HCT116 (cell line): ENCODE measurements around the gene ELL3.
A peak's percentile ranks its signal among the peaks of the same experiment; 100 is the strongest.

ENCODE experiments used
- CEBPB ChIP-seq: IDR thresholded peaks from 2 replicates; pipeline ENCODE4 v1.6.1; 2012; ENCODE audit warnings: low read depth
- ELF1 ChIP-seq: IDR thresholded peaks from 2 replicates; pipeline ENCODE4 v1.6.1; 2012; ENCODE audit warnings: low read depth, borderline replicate concordance
- EZH2 ChIP-seq: fragments of 200-600 bp; sonication (generic); IDR thresholded peaks from 2 replicates; pipeline ENCODE4 v1.6.1; 2017; ENCODE audit warnings: antibody characterized with exemption, mixed run types
- POLR2A ChIP-seq: IDR thresholded peaks from 2 replicates; pipeline ENCODE4 v1.7.0; 2011; ENCODE audit warnings: borderline replicate concordance; ENCODE audit not compliant: insufficient read depth, insufficient read length; ENCODE audit errors: extremely low read depth
- POLR2AphosphoS5 ChIP-seq: IDR thresholded peaks from 2 replicates; pipeline ENCODE4 v1.6.1; 2011; ENCODE audit warnings: mild to moderate bottlenecking, low read depth, low read length, moderate library complexity
- RAD21 ChIP-seq: IDR thresholded peaks from 2 replicates; pipeline ENCODE4 v1.6.1; 2012; ENCODE audit warnings: low read depth, mild to moderate bottlenecking
- SRF ChIP-seq: IDR thresholded peaks from 2 replicates; pipeline ENCODE4 v1.6.1; 2012; ENCODE audit warnings: low read depth
- TCF7L2 ChIP-seq: IDR thresholded peaks from 2 replicates; pipeline ENCODE4 v1.7.0; 2011; ENCODE audit warnings: borderline replicate concordance, inconsistent platforms; ENCODE audit not compliant: insufficient read depth, insufficient read length; ENCODE audit errors: extremely low read depth
- YY1 ChIP-seq: IDR thresholded peaks from 2 replicates; pipeline ENCODE4 v1.6.1; 2011; ENCODE audit warnings: low read length, low read depth, moderate library complexity, mild to moderate bottlenecking; ENCODE audit not compliant: insufficient replicate concordance; ENCODE audit errors: extremely low read depth
- ZFX ChIP-seq: fragments of 450-650 bp; IDR thresholded peaks from 2 replicates; pipeline ENCODE4 v1.6.1; 2017
- ZNF274 ChIP-seq: fragments of 200-500 bp; sonication (Bioruptor generic); IDR thresholded peaks from 2 replicates; pipeline ENCODE4 v1.6.1; 2014; ENCODE audit warnings: mild to moderate bottlenecking, low read depth, low read length, inconsistent platforms
- TF ChIP-seq, protein P1 (sequence below), 3 experiments: fragments of 200-600 bp in 1 of 3; sonication (generic) in 1 of 3; IDR thresholded peaks in 2 of 3; conservative IDR thresholded peaks in 1 of 3; 2 replicates each; pipeline ENCODE4 v1.5.1; 2012 to 2017; ENCODE audit warnings: low read depth in 2 of 3, low read length in 2 of 3, antibody characterized with exemption in 1 of 3, borderline replicate concordance in 1 of 3, control low read depth in 1 of 3, mild to moderate bottlenecking in 1 of 3, mixed read lengths in 1 of 3, mixed run types in 1 of 3, moderate library complexity in 1 of 3; ENCODE audit not compliant: insufficient read depth in 1 of 3
- TF ChIP-seq, protein P2 (sequence below): IDR thresholded peaks from 2 replicates; pipeline ENCODE4 v1.6.1; 2012
- TF ChIP-seq, protein P3 (sequence below): IDR thresholded peaks from 2 replicates; pipeline ENCODE4 v1.6.1; 2011; ENCODE audit warnings: mild to moderate bottlenecking, low read length, moderate library complexity; ENCODE audit not compliant: insufficient replicate concordance; ENCODE audit errors: extremely low read depth

DNA sequence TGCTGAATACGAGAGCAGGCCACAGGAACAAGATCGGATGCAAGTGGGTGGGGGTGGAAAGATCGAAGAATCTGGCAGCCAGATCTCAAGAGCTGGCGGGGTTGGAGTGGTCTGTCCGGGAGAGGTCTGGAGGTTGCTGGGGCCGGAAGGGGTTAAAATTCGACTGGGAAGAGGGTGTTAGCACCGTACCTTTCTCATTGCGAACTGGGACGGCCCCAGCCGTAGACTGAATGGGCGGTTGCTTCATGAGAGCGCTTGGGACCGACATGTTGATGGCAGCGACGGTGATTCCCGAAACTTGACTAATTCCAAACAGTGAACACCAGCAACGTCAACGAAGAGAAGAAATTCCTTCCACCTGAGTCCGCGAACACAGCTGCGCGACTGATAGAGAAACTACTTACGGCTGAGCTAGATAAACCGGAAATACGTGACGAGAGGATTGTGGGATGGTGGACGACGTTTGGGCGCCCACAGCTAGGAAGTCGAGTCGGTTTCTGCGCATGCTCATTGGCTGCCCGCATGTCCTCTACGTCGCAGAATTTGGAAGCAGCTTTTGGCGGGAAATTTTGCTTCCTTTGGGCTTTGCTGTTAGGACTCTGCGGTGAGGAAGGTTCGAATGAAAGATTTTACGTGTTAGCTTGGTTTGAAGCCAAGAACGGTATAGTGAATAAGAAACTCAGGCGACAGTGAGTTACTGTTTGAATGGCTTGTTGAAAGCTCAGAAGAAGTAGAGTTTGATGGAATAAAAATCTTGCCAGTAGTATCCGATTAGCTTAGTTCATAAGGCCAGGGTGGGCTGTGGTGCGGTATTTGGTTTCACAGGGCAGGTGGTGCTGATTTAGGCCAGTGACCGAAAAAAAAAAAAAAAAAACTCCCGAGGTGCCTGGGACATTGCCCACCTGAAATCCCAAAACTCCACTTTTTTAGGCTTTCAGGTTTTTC, 47.8 kb upstream of the ELL3 start, which contains the start of gene MFAP1:
- TF ChIP-seq, protein P1, sequence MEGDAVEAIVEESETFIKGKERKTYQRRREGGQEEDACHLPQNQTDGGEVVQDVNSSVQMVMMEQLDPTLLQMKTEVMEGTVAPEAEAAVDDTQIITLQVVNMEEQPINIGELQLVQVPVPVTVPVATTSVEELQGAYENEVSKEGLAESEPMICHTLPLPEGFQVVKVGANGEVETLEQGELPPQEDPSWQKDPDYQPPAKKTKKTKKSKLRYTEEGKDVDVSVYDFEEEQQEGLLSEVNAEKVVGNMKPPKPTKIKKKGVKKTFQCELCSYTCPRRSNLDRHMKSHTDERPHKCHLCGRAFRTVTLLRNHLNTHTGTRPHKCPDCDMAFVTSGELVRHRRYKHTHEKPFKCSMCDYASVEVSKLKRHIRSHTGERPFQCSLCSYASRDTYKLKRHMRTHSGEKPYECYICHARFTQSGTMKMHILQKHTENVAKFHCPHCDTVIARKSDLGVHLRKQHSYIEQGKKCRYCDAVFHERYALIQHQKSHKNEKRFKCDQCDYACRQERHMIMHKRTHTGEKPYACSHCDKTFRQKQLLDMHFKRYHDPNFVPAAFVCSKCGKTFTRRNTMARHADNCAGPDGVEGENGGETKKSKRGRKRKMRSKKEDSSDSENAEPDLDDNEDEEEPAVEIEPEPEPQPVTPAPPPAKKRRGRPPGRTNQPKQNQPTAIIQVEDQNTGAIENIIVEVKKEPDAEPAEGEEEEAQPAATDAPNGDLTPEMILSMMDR (IDR thresholded peaks at IDR 0.05 in 2 of 3, conservative IDR thresholded peaks at IDR 0.05 in 1 of 3; ENCODE audit: borderline replicate concordance in 1 of 3, insufficient read depth in 1 of 3, low read depth in 2 of 3, low read length in 2 of 3): no peak
- no peak for TF ChIP-seq RAD21
- peak; percentile 92 for TF ChIP-seq POLR2A
- no peak for TF ChIP-seq EZH2
- TF ChIP-seq, protein P2, sequence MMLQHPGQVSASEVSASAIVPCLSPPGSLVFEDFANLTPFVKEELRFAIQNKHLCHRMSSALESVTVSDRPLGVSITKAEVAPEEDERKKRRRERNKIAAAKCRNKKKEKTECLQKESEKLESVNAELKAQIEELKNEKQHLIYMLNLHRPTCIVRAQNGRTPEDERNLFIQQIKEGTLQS: no peak
- TF ChIP-seq SRF: no peak; the same call in 1 of the 2 replicates
- TF ChIP-seq, protein P3, sequence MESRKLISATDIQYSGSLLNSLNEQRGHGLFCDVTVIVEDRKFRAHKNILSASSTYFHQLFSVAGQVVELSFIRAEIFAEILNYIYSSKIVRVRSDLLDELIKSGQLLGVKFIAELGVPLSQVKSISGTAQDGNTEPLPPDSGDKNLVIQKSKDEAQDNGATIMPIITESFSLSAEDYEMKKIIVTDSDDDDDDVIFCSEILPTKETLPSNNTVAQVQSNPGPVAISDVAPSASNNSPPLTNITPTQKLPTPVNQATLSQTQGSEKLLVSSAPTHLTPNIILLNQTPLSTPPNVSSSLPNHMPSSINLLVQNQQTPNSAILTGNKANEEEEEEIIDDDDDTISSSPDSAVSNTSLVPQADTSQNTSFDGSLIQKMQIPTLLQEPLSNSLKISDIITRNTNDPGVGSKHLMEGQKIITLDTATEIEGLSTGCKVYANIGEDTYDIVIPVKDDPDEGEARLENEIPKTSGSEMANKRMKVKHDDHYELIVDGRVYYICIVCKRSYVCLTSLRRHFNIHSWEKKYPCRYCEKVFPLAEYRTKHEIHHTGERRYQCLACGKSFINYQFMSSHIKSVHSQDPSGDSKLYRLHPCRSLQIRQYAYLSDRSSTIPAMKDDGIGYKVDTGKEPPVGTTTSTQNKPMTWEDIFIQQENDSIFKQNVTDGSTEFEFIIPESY: peak; percentile 35
- TF ChIP-seq ZNF274: no peak
- no peak for TF ChIP-seq CEBPB
- TF ChIP-seq POLR2AphosphoS5: peak; percentile 93
- TF ChIP-seq YY1: peak; percentile 74
- no peak for TF ChIP-seq ZFX
- TF ChIP-seq ELF1: peak; percentile 82
- no peak for TF ChIP-seq TCF7L2
